K562 (cell line): Measurements from ENCODE around the gene ADAMTSL2. TPM values are rescaled to one million over a fixed set of nuclear protein-coding genes. Genes with fewer than 3 reads are reported as not detected.

Source experiments
- ATAC-seq: fragments of 200-7000 bp; cut with Tn5 transposase; 3 replicates; pipeline ENCODE4 v1.9.1; 2020; ENCODE audit warnings: moderate library complexity
- BruUV-seq: library from RNA; stranded (reverse); fragments of 400-500 nt; replicated peaks from 2 replicates; lab custom pipeline; 2021; lab: Mats Ljungman, UMichigan
- CTCF ChIA-PET: fragments of 300-600 bp; formaldehyde crosslinking; extraction: SDS; loops from one replicate; lab custom pipeline; 2021; ENCODE audit warnings: low intra/inter-chr PET ratio; lab: Yijun Ruan, JAX
- POLR2A ChIA-PET: fragments of 300-600, 350-650 bp; sonication (Branson Sonifier 250); formaldehyde crosslinking; extraction: SDS; loops from one replicate; lab custom pipeline; 2021; ENCODE audit warnings: antibody characterized with exemption, inconsistent platforms; lab: Yijun Ruan, JAX
- DNase-seq, 4 experiments: peaks; one replicate each; pipeline versions ENCODE4 v3.0.0 to v3.0.0-alpha.2; 2011 to 2018; ENCODE audit warnings: low spot score in 3 of 4, mixed read lengths in 3 of 4; ENCODE audit errors: extremely low read depth in 1 of 4
- FAIRE-seq: peaks from 2 replicates; lab custom pipeline; 2011; peaks lifted over from hg19 to GRCh38; lab: Jason Lieb, UNC
- H2AFZ ChIP-seq: 2 replicates; pipeline ENCODE4 v1.6.0; 2011; ENCODE audit warnings: low read depth, low read length, control low read depth, inconsistent platforms
- H3K27ac ChIP-seq: fragments of 200-600 bp; 3 replicates; pipeline ENCODE4 v1.8.0; 2011; ENCODE audit warnings: low read depth, mild to moderate bottlenecking, control low read depth, inconsistent platforms, low read length, moderate library complexity, mixed read lengths; ENCODE audit errors: extremely low read depth
- H3K27me3 ChIP-seq, 2 experiments: fragments of 300-600 bp in 1 of 2; 2 replicates in 1 of 2; 3 replicates in 1 of 2; pipeline versions ENCODE4 v1.6.0 to v1.8.0; 2011; ENCODE audit warnings: inconsistent platforms in 2 of 2, low read length in 2 of 2, mild to moderate bottlenecking in 1 of 2, mixed read lengths in 1 of 2, moderate library complexity in 1 of 2; ENCODE audit not compliant: control insufficient read depth in 2 of 2, insufficient read depth in 2 of 2
- H3K36me3 ChIP-seq: fragments of 300-600 bp; 3 replicates; pipeline ENCODE4 v1.8.0; 2011; ENCODE audit warnings: mild to moderate bottlenecking, low read length, inconsistent platforms; ENCODE audit not compliant: control insufficient read depth, insufficient read depth
- H3K4me1 ChIP-seq, 2 experiments: fragments of 200-600 bp in 1 of 2; replicated peaks in 1 of 2; 2 replicates in 1 of 2; 3 replicates in 1 of 2; pipeline versions ENCODE4 v1.5.1 to v1.8.0; 2011; ENCODE audit warnings: inconsistent platforms in 2 of 2, low read length in 2 of 2, mild to moderate bottlenecking in 1 of 2, mixed read lengths in 1 of 2, moderate library complexity in 1 of 2; ENCODE audit not compliant: control insufficient read depth in 2 of 2, insufficient read depth in 2 of 2
- H3K4me2 ChIP-seq: 2 replicates; pipeline ENCODE4 v1.6.1; 2011; ENCODE audit warnings: low read length, control low read depth, inconsistent platforms, mixed read lengths; ENCODE audit not compliant: insufficient read depth
- H3K4me3 ChIP-seq: fragments of 200-600 bp; sonication (generic), shearing (Covaris generic); 2 replicates; pipeline ENCODE4 v1.5.1; 2016; ENCODE audit warnings: control low read depth, inconsistent platforms
- H3K79me2 ChIP-seq: fragments of 200-600 bp; 3 replicates; pipeline ENCODE4 v1.8.0; 2011; ENCODE audit warnings: low read length, inconsistent platforms; ENCODE audit not compliant: control insufficient read depth, insufficient read depth
- H3K9ac ChIP-seq, 2 experiments: 2 replicates each; pipeline versions ENCODE4 v1.6.0 to v1.6.1; 2011; ENCODE audit warnings: low read depth in 2 of 2, low read length in 2 of 2, control low read depth in 1 of 2, inconsistent platforms in 1 of 2, mild to moderate bottlenecking in 1 of 2, mixed read lengths in 1 of 2; ENCODE audit not compliant: insufficient read depth in 1 of 2
- H3K9me1 ChIP-seq: one replicate; pipeline ENCODE4 v1.6.0; 2011; ENCODE audit warnings: inconsistent platforms, mild to moderate bottlenecking, low read length, moderate library complexity; ENCODE audit not compliant: control insufficient read depth, insufficient read depth
- H3K9me3 ChIP-seq: replicated peaks from 2 replicates; pipeline ENCODE4 v1.5.1; 2011; ENCODE audit warnings: low read depth, low read length, inconsistent platforms; ENCODE audit not compliant: control insufficient read depth, insufficient read depth
- H4K20me1 ChIP-seq: replicated peaks from 2 replicates; pipeline ENCODE4 v1.6.1; 2011; ENCODE audit warnings: low read length, inconsistent platforms, mixed read lengths; ENCODE audit not compliant: control insufficient read depth, insufficient read depth
- ARID3B ChIP-seq: fragments of 250-450 bp; sonication (Bioruptor Pico); IDR thresholded peaks from 2 replicates; pipeline ENCODE4 v1.4.0; 2020; ENCODE audit warnings: borderline replicate concordance
- CBFA2T3 ChIP-seq: fragments of 450-650 bp; IDR thresholded peaks from 2 replicates; pipeline ENCODE4 v1.6.1; 2017
- ERF ChIP-seq: fragments of 450-650 bp; formaldehyde crosslinking; IDR thresholded peaks from 2 replicates; pipeline ENCODE4 v1.4.0; 2020; ENCODE audit warnings: mild to moderate bottlenecking, mixed read lengths
- GTF2A2 ChIP-seq: IDR thresholded peaks from 2 replicates; pipeline ENCODE4 v1.6.1; 2016; ENCODE audit warnings: mild to moderate bottlenecking, missing genetic modification characterization, missing compliant biosample characterization
- ILF3 ChIP-seq: fragments of 450-650 bp; IDR thresholded peaks from 2 replicates; pipeline ENCODE4 v1.6.1; 2018; ENCODE audit warnings: antibody characterized with exemption, mild to moderate bottlenecking, moderate library complexity, borderline replicate concordance
- KAT8 ChIP-seq: fragments of 450-650 bp; IDR thresholded peaks from 2 replicates; pipeline ENCODE4 v1.6.1; 2016; ENCODE audit warnings: low read depth, mild to moderate bottlenecking
- KHSRP ChIP-seq: fragments of 450-650 bp; IDR thresholded peaks from 2 replicates; pipeline ENCODE4 v1.6.1; 2017
- KLF13 ChIP-seq: fragments of 450-650 bp; IDR thresholded peaks from 2 replicates; pipeline ENCODE4 v1.6.1; 2016; ENCODE audit warnings: missing genetic modification characterization, low read depth, mild to moderate bottlenecking, missing compliant biosample characterization, moderate library complexity, borderline replicate concordance
- MTA2 ChIP-seq: fragments of 450-650 bp; IDR thresholded peaks from 2 replicates; pipeline ENCODE4 v1.6.1; 2016; ENCODE audit warnings: low read depth
- SNRNP70 ChIP-seq: fragments of 200-400 bp; formaldehyde crosslinking; optimal IDR thresholded peaks from 2 replicates; pipeline ENCODE3; 2017; ENCODE audit warnings: low read depth, low read length
- TCF7L2 ChIP-seq: fragments of 150-350 bp; IDR thresholded peaks from 2 replicates; pipeline ENCODE4 v1.6.1; 2016; ENCODE audit warnings: low read depth, mild to moderate bottlenecking, low read length, moderate library complexity
- THRAP3 ChIP-seq: fragments of 450-650 bp; IDR thresholded peaks from 2 replicates; pipeline ENCODE4 v1.6.1; 2016; ENCODE audit warnings: mild to moderate bottlenecking, inconsistent platforms, borderline replicate concordance
- ZNF639 ChIP-seq, 2 experiments: fragments of 200-800 bp in 1 of 2; sonication (Bioruptor generic) in 1 of 2; sonication (generic) in 1 of 2; formaldehyde crosslinking in 1 of 2; IDR thresholded peaks in 1 of 2; conservative IDR thresholded peaks in 1 of 2; 2 replicates each; pipeline versions ENCODE4 v1.5.0 to v1.6.1; 2016 to 2020; ENCODE audit warnings: missing compliant biosample characterization in 1 of 2, missing genetic modification characterization in 1 of 2, missing genetic modification reagents in 1 of 2
- WGBS: fragments of 100-300 bp; shearing (Covaris generic); methylation state at CpG from one replicate; pipeline ENCODE4 v1.1.6; 2016; ENCODE audit warnings: low coverage, mixed read lengths; ENCODE audit not compliant: insufficient coverage; ENCODE audit errors: missing lambda C conversion rate; 5-methylcytosine and 5-hydroxymethylcytosine counted together
- in situ Hi-C: fragments of 300-500 bp; cut with MboI; formaldehyde crosslinking; loops from 4 replicates; pipeline ENCODE4 v1.15.0; 2018; ENCODE audit warnings: inconsistent platforms, mixed read lengths
- intact Hi-C: fragments of 100-400 bp; cut with micrococcal nuclease; formaldehyde crosslinking; loops from 2 replicates; pipeline ENCODE4 v1.14.2; 2022
- polyA plus RNA-seq, 8 experiments: library from polyadenylated mRNA; depleted of rRNA in 4 of 8; stranded (reverse) in 5 of 8; unstranded in 3 of 8; fragments of >200 nt; fragmentation: Nextera tagmentation in 2 of 8; fragmentation: Illumina TruSeq in 1 of 8; extraction: Ambion mirVana in 2 of 8; extraction: Trizol in 1 of 8; gene quantifications; 2 replicates each; pipeline versions ENCODE4 v1.2.1 to v1.2.3, GENCODE V29; 2011 to 2014; ENCODE audit warnings: inconsistent platforms in 1 of 8, missing spikeins in 1 of 8
- total RNA-seq, 7 experiments: library from RNA; depleted of rRNA in 6 of 7; stranded (reverse); fragments of >200 nt in 6 of 7; fragmentation: Illumina TruSeq in 2 of 7; extraction: Trizol in 2 of 7; gene quantifications; 2 replicates each; pipeline versions ENCODE4 v1.2.1 to v1.2.3, GENCODE V29; 2011 to 2021; ENCODE audit warnings: low replicate concordance in 1 of 7

The ADAMTSL2 gene
- total and polyA plus RNA-seq, 9 of the 15 experiments (the other 6 are each of a cell fraction or from before 2014, with no cell fraction given): 0.04 TPM; not detected in 8

GRCh38 chr9:133610845-133611244, 76.3 kb downstream of the ADAMTSL2 start (continued):
- TF ChIP-seq ZNF639 (CRISPR knock-in tag; conservative IDR thresholded peaks at IDR 0.05 in 1 of 2, IDR thresholded peaks at IDR 0.05 in 1 of 2): no peak
- no peak for TF ChIP-seq ERF (CRISPR knock-in tag)
- no peak for TF ChIP-seq GTF2A2 (tag)
- TF ChIP-seq KAT8: no peak
- TF ChIP-seq ILF3: no peak

- FAIRE-seq (no peak), DNase-seq (no peak), ATAC-seq (no peak)
- Histone ChIP-seq H3K36me3 (no peaks in the 10 kb centered on the region), H3K4me3 (no peak overlapping the region), H3K79me2 (no peaks in the 10 kb centered on the region), H3K27me3 (peaks cover 11 to 48% of the 10 kb centered on the region in 2 experiments; a peak in 4 of 5 replicates), H2AFZ (no peak overlapping the region), H4K20me1 (peaks cover 22% of the 10 kb centered on the region), H3K9me1 (no peaks in the 10 kb centered on the region), H3K9ac (no peak overlapping the region), H3K4me2 (no peak overlapping the region), H3K27ac (no peak overlapping the region), H3K9me3 (no peaks in the 10 kb centered on the region), H3K4me1 (peaks cover 0 to 9% of the 10 kb centered on the region in 2 experiments; a peak in 2 of 5 replicates)
- intact Hi-C loops (no loop called here), in situ Hi-C loops (no loop called here)
- no peak for TF ChIP-seq CBFA2T3
- TF ChIP-seq KLF13: no peak
- TF ChIP-seq THRAP3: no peak
- TF ChIP-seq MTA2: no peak
- no peak for TF ChIP-seq TCF7L2
- TF ChIP-seq KHSRP: no peak
- no peak for TF ChIP-seq SNRNP70
- no peak for TF ChIP-seq ARID3B (CRISPR knock-in tag)
- ChIA-PET CTCF (no interaction called here), POLR2A (no interaction called here)
- under 1% methylated on average over 9 of the region's 9 CpGs for WGBS
- no TSS peak for BruUV-seq
Observed at GRCh38 chr9:133612051-133612450, 77.5 kb downstream of the ADAMTSL2 start.
